OCI-M2 (cell line): ENCODE measurements around the gene CT47B1.
"Not testable (repeated sequence)": the region's sequence is repeated elsewhere in the genome, so short reads cannot be mapped to it uniquely, and the experiment has no call there.

Experiments used
- DNase-seq: peaks from one replicate; lab custom pipeline; 2025; ENCODE audit not compliant: unreplicated experiment; lab: John Stamatoyannopoulos, UW

Gene CT47B1

DNA sequence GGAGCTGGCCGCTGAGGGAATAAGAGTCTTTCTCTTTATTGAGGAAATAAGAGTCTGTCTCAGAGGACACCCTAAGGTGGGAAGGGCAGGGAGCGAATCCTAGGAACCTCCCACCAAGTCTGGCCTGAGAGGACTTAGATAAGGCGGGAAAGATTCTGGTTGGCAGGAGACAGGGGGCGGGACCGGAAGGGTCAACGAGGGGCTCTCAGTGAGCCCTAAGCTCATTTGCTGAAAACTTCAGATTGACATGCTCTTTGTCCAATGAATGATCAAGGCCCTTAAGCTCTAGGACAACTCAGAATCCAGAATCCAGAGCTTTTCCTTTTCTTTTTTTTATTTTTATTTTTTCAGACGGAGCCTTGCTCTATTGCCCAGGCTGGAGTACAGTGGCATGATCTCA, at the start of gene CT47B1:
Gene CT47B1, minus strand, starts transcription at position 101 of the 400 bp plus-strand sequence. CDS start 196 bp downstream, outside the sequence.
- not testable (repeated sequence) for DNase-seq

GRCh38 chrX:120874678-120875557, 748 bp downstream of the CT47B1 start:
- DNase-seq: no peak

GRCh38 chrX:120857240-120857639, 18.4 kb downstream of the CT47B1 start:
- no peak for DNase-seq

GRCh38 chrX:120840827-120841226, 34.8 kb downstream of the CT47B1 start:
- no peak for DNase-seq

DNA sequence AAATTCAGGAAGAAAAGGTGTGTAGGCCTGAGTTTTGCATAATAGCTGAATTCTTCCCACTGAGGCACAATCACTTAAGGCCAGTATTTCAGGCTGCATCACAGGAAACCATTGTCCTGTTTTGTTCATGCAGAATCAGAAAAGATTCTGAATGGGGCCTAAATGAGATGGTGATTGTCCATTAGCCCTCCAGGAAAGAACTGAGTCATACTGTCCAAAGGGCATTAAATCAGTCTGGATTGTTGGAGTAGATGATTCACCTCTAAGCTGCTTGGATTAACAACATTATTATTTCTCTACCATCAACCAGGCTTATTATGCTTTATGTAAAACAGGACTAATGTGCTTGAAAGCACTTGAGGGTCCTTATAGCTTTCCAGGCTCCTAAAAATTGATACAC, 36.2 kb downstream of the CT47B1 start:
- no peak for DNase-seq

- DNase-seq: not testable (repeated sequence)
Measured at GRCh38 chrX:120827213-120827612, 48.5 kb downstream of the CT47B1 start.

DNA sequence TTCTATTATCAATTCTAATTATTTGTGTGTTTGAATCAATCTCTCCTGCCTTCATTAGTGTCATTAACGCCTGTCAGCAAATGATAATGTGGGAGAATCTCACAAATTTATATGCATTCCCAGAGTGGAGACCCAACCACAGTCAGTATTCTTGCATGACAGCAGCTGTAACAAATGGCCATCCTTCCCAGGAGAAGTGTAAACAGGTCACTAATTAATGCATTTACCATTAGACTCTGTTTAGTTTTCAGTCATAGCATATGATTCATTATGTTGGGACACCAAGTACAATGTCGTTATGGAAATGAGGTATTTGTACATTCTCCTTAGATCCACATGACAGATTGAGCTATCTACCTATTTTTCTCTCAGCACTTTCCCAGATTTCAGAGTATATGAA, 50.5 kb downstream of the CT47B1 start:
- DNase-seq: no peak

GRCh38 chrX:120824021-120824420, 51.6 kb downstream of the CT47B1 start:
- DNase-seq: no peak

DNA sequence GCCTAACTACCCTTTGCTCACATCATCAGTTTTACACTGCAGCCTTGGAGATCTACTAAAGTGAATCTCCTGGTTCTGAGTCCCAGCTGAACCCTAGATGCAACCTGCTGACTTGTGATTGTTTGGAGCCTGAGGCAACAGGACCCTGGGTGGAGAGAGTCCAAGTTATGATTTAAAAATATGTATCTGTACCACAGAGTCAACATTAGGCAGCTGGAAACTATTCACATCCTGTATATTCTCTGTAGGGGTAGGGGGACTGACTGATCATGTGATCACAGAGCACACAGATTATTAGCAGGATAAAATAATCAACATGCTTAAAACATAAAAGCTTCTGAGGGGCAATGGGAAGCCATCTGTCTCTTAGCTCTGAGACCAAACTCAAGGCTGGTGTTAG, 52.1 kb downstream of the CT47B1 start:
- no peak for DNase-seq
